ENCODE results near the gene BAHCC1. TPM values are rescaled to one million over a fixed set of nuclear protein-coding genes. Genes with fewer than 3 reads are reported as not detected.

Gene BAHCC1
- total RNA-seq, 2 donors from 2014 or later, result 0.52 to 0.84 TPM

GRCh38 chr17:81412490-81413093, 17.3 kb downstream of the BAHCC1 start:
- Mint-ChIP-seq H3K4me1 (ENCODE audit: low read depth in 2 of 2) (peaks cover 11 to 15% of the 10 kb centered on the region in 2 donors), H3K27me3 (peaks cover 0 to 24% of the 10 kb centered on the region in 2 donors), H3K27ac (no peak overlapping the region), H3K36me3 (no peaks in the 10 kb centered on the region), H3K4me3 (peak overlapping the region; percentile 15), H3K9me3 (no peaks in the 10 kb centered on the region)
- DNase-seq (ENCODE audit: low spot score) (peak; percentile 86), ATAC-seq (peak; percentile 57 to 76)

GRCh38 chr17:81413497-81414135, 18.4 kb downstream of the BAHCC1 start:
- no peak for ATAC-seq
- H3K4me3 Mint-ChIP-seq, result no peak overlapping the region

GRCh38 chr17:81414756-81415516, 19.7 kb downstream of the BAHCC1 start:
- no peak for ATAC-seq
- Mint-ChIP-seq H3K27me3 (peaks cover 0 to 16% of the 10 kb centered on the region in 2 donors), H3K36me3 (no peaks in the 10 kb centered on the region), H3K27ac (no peak overlapping the region), H3K9me3 (no peaks in the 10 kb centered on the region), H3K4me3 (no peak overlapping the region), H3K4me1 (ENCODE audit: low read depth in 2 of 2) (peaks cover 11 to 15% of the 10 kb centered on the region in 2 donors)
- no peak for DNase-seq (ENCODE audit: low spot score)

More at GRCh38 chr17:81413497-81414135, 18.4 kb downstream of the BAHCC1 start:
- DNase-seq (ENCODE audit: low spot score), result no peak
- no peaks in the 10 kb centered on the region for H3K36me3 Mint-ChIP-seq
- H3K4me1 Mint-ChIP-seq (ENCODE audit: low read depth in 2 of 2), result peaks cover 11 to 15% of the 10 kb centered on the region in 2 donors
- H3K27me3 Mint-ChIP-seq, result peaks cover 0 to 19% of the 10 kb centered on the region in 2 donors
- no peaks in the 10 kb centered on the region for H3K9me3 Mint-ChIP-seq
- H3K27ac Mint-ChIP-seq, result no peak overlapping the region

- H3K27me3 Mint-ChIP-seq, result peaks cover 0 to 16% of the 10 kb centered on the region in 2 donors
- H3K36me3 Mint-ChIP-seq, result no peaks in the 10 kb centered on the region
- DNase-seq (ENCODE audit: low spot score), result no peak
- H3K4me3 Mint-ChIP-seq, result no peak overlapping the region
- no peak for ATAC-seq
- H3K9me3 Mint-ChIP-seq, result no peaks in the 10 kb centered on the region
- peaks cover 11 to 15% of the 10 kb centered on the region in 2 donors for H3K4me1 Mint-ChIP-seq (ENCODE audit: low read depth in 2 of 2)
- H3K27ac Mint-ChIP-seq, result no peak overlapping the region
Measured at GRCh38 chr17:81415681-81416080, 20.4 kb downstream of the BAHCC1 start.

GRCh38 chr17:81416612-81417011, 21.4 kb downstream of the BAHCC1 start:
- Mint-ChIP-seq H3K4me3 (no peak overlapping the region), H3K27ac (no peak overlapping the region), H3K9me3 (no peaks in the 10 kb centered on the region), H3K36me3 (no peaks in the 10 kb centered on the region), H3K4me1 (ENCODE audit: low read depth in 2 of 2) (peaks cover 11 to 12% of the 10 kb centered on the region in 2 donors), H3K27me3 (peaks cover 0 to 14% of the 10 kb centered on the region in 2 donors)
- DNase-seq (ENCODE audit: low spot score), result no peak
- ATAC-seq, result no peak

GRCh38 chr17:81417049-81417878, 22.0 kb downstream of the BAHCC1 start:
- ATAC-seq (no peak), DNase-seq (ENCODE audit: low spot score) (no peak)
- no peak overlapping the region for H3K4me3 Mint-ChIP-seq
- no peaks in the 10 kb centered on the region for H3K36me3 Mint-ChIP-seq
- H3K27me3 Mint-ChIP-seq, result peaks cover 0 to 14% of the 10 kb centered on the region in 2 donors
- no peaks in the 10 kb centered on the region for H3K9me3 Mint-ChIP-seq
- H3K4me1 Mint-ChIP-seq (ENCODE audit: low read depth in 2 of 2), result peaks cover 11% of the 10 kb centered on the region in 2 donors
- no peak overlapping the region for H3K27ac Mint-ChIP-seq

GRCh38 chr17:81417879-81418709, 22.8 kb downstream of the BAHCC1 start:
- ATAC-seq (no peak), DNase-seq (ENCODE audit: low spot score) (no peak)
- H3K9me3 Mint-ChIP-seq, result no peaks in the 10 kb centered on the region
- H3K36me3 Mint-ChIP-seq, result no peaks in the 10 kb centered on the region
- peaks cover 0 to 11% of the 10 kb centered on the region in 2 donors for H3K27me3 Mint-ChIP-seq
- H3K4me3 Mint-ChIP-seq, result no peak overlapping the region
- no peak overlapping the region for H3K27ac Mint-ChIP-seq
- H3K4me1 Mint-ChIP-seq (ENCODE audit: low read depth in 2 of 2), result peaks cover 5 to 7% of the 10 kb centered on the region in 2 donors

- Mint-ChIP-seq H3K36me3 (no peaks in the 10 kb centered on the region), H3K4me1 (ENCODE audit: low read depth in 2 of 2) (peaks cover 5% of the 10 kb centered on the region in 2 donors), H3K9me3 (no peaks in the 10 kb centered on the region), H3K27ac (no peak overlapping the region), H3K27me3 (peaks cover 0 to 11% of the 10 kb centered on the region in 2 donors), H3K4me3 (no peak overlapping the region)
- ATAC-seq (no peak), DNase-seq (ENCODE audit: low spot score) (no peak)
Measured at GRCh38 chr17:81418710-81419318, 23.6 kb downstream of the BAHCC1 start.

GRCh38 chr17:81419319-81419885, 24.1 kb downstream of the BAHCC1 start:
- Mint-ChIP-seq H3K27ac (no peak overlapping the region), H3K36me3 (no peaks in the 10 kb centered on the region), H3K4me1 (ENCODE audit: low read depth in 2 of 2) (peaks cover 5% of the 10 kb centered on the region in 2 donors), H3K27me3 (peaks cover 0 to 11% of the 10 kb centered on the region in 2 donors), H3K9me3 (no peaks in the 10 kb centered on the region), H3K4me3 (no peak overlapping the region)
- no peak for ATAC-seq
- DNase-seq (ENCODE audit: low spot score), result no peak

GRCh38 chr17:81419886-81420768, 24.9 kb downstream of the BAHCC1 start:
- no peak for DNase-seq (ENCODE audit: low spot score)
- H3K4me3 Mint-ChIP-seq, result no peak overlapping the region
- H3K27me3 Mint-ChIP-seq, result peaks cover 0 to 11% of the 10 kb centered on the region in 2 donors
- no peak for ATAC-seq
- peaks cover 5% of the 10 kb centered on the region in 2 donors for H3K4me1 Mint-ChIP-seq (ENCODE audit: low read depth in 2 of 2)
- no peaks in the 10 kb centered on the region for H3K9me3 Mint-ChIP-seq
- no peak overlapping the region for H3K27ac Mint-ChIP-seq
- H3K36me3 Mint-ChIP-seq, result no peaks in the 10 kb centered on the region

GRCh38 chr17:81420769-81421462, 25.7 kb downstream of the BAHCC1 start:
- H3K36me3 Mint-ChIP-seq, result no peaks in the 10 kb centered on the region
- peaks cover 4 to 5% of the 10 kb centered on the region in 2 donors for H3K4me1 Mint-ChIP-seq (ENCODE audit: low read depth in 2 of 2)
- H3K4me3 Mint-ChIP-seq, result no peak overlapping the region
- DNase-seq (ENCODE audit: low spot score), result no peak
- H3K27me3 Mint-ChIP-seq, result peaks cover 0 to 9% of the 10 kb centered on the region in 2 donors
- no peaks in the 10 kb centered on the region for H3K9me3 Mint-ChIP-seq
- no peak for ATAC-seq
- H3K27ac Mint-ChIP-seq, result no peak overlapping the region

Measured in natural killer cell treated with Interleukin-12 subunit alpha and Interleukin-12 subunit beta and Interleukin-15 and Interleukin-18, amount 100 ng/mL, for 72 hours (primary cell).